Prostate gland (tissue), 2 donors: ENCODE results near the gene MSH5. TPM values are rescaled to one million over a fixed set of nuclear protein-coding genes. Genes with fewer than 3 reads are reported as not detected.

Experiments
- DNase-seq: peaks from one replicate; pipeline ENCODE4 v3.0.0-alpha.2; 2019; ENCODE audit warnings: low spot score
- H3K27ac ChIP-seq, 2 donors: fragments of 200-600 bp; sonication (generic); 2 replicates each; pipeline ENCODE4 v1.5.1; 2017 to 2019
- H3K27me3 ChIP-seq: fragments of 200-600 bp; sonication (generic); replicated peaks from 2 replicates; pipeline ENCODE4 v1.5.1; 2019; ENCODE audit not compliant: insufficient read depth
- H3K36me3 ChIP-seq, 2 donors: fragments of 200-600 bp; sonication (generic); 1 replicate in 1 of 2; 2 replicates in 1 of 2; pipeline versions ENCODE4 v1.5.1 to v1.8.1; 2017 to 2019
- H3K4me1 ChIP-seq: fragments of 200-600 bp; sonication (generic); replicated peaks from 2 replicates; pipeline ENCODE4 v1.5.1; 2019
- H3K4me3 ChIP-seq, 2 donors: fragments of 200-600 bp; sonication (generic); 2 replicates each; pipeline ENCODE4 v1.5.1; 2017 to 2019
- H3K9me3 ChIP-seq: fragments of 200-600 bp; sonication (generic); 2 replicates; pipeline ENCODE4 v1.5.1; 2017
- CTCF ChIP-seq, 4 experiments: fragments of 200-600 bp in 2 of 4; fragments of 450-650 bp in 2 of 4; sonication (generic) in 2 of 4; IDR thresholded peaks; 1 replicate in 3 of 4; 2 replicates in 1 of 4; pipeline ENCODE4 v1.5.1; 2016 to 2019; ENCODE audit warnings: antibody characterized with exemption in 4 of 4, mild to moderate bottlenecking in 2 of 4, moderate library complexity in 2 of 4
- POLR2A ChIP-seq: fragments of 450-650 bp; IDR thresholded peaks from one replicate; pipeline ENCODE4 v1.6.1; 2016; ENCODE audit warnings: antibody characterized with exemption, mild to moderate bottlenecking
- POLR2AphosphoS5 ChIP-seq: sonication (generic); formaldehyde crosslinking; IDR thresholded peaks from one replicate; pipeline ENCODE4 v1.6.1; 2017; ENCODE audit warnings: antibody characterized with exemption
- WGBS: methylation state at CpG from one replicate; pipeline ENCODE4 v1.1.5; 2018; 5-methylcytosine and 5-hydroxymethylcytosine counted together
- intact Hi-C: fragments of 100-400 bp; cut with DNase I; formaldehyde crosslinking; loops from one replicate; pipeline ENCODE4 v1.14.2; 2022
- total RNA-seq, 2 donors: library from RNA; depleted of rRNA; stranded (reverse); fragments of >200 nt; gene quantifications; one replicate each; pipeline ENCODE4 v1.1.0, GENCODE V29; 2016

MSH5 gene
- total RNA-seq, 2 donors from 2014 or later = 10.5 to 72.4 TPM

- no peaks in the 10 kb centered on the region for H3K27me3 ChIP-seq
- H3K36me3 ChIP-seq = no peaks in the 10 kb centered on the region
- no peaks in the 10 kb centered on the region for H3K4me1 ChIP-seq
- 37% methylated on average over 42 of the region's 42 CpGs for WGBS
- TF ChIP-seq POLR2A = no peak
- TF ChIP-seq POLR2AphosphoS5 = no peak
- TF ChIP-seq CTCF (IDR thresholded peaks at IDR 0.05) = no peak
- intact Hi-C loops = no loop called here
- H3K4me3 ChIP-seq = peak overlapping the region in 1 of 2 donors; percentile 15
- no peak for DNase-seq
- no peak overlapping the region for H3K27ac ChIP-seq
- no peaks in the 10 kb centered on the region for H3K9me3 ChIP-seq
Measured at GRCh38 chr6:31765910-31766794, 26.3 kb downstream of the MSH5 start.

DNA sequence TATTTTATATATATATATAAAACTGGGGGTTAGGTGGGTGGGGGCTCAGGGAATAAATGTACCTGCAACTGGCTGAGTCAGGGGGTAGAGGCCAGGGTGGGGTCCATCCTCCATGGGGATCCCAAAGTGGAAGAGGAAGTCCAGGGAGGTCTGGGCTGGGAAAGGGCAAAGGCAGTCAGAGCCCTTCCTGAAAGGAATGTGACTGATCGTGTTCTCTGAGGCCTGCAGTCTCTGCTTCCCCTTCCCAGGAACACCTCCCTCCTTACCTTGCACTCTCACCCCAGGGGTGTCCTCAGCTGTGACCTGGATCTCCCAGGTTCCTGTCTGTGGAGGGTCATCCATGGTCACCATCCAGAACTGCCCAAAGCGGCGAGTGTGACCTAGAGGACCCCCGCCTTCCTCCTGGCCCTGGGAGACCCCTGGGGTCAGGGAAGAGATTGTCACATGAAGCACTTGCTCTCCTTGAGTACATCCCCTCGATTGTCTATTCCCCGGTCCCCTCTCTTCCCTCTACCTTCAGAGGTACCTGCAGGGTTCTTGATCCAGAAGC, 27.4 kb downstream of the MSH5 start:
- Histone ChIP-seq H3K27me3 (no peaks in the 10 kb centered on the region), H3K4me3 (no peak overlapping the region), H3K27ac (no peak overlapping the region), H3K36me3 (no peaks in the 10 kb centered on the region), H3K4me1 (no peaks in the 10 kb centered on the region), H3K9me3 (no peaks in the 10 kb centered on the region)
- WGBS = 83% methylated on average over 6 of the region's 6 CpGs
- no peak for DNase-seq
- no peak for TF ChIP-seq POLR2A
- TF ChIP-seq CTCF (IDR thresholded peaks at IDR 0.05) = no peak
- no peak for TF ChIP-seq POLR2AphosphoS5
- intact Hi-C loops = no loop called here

DNA sequence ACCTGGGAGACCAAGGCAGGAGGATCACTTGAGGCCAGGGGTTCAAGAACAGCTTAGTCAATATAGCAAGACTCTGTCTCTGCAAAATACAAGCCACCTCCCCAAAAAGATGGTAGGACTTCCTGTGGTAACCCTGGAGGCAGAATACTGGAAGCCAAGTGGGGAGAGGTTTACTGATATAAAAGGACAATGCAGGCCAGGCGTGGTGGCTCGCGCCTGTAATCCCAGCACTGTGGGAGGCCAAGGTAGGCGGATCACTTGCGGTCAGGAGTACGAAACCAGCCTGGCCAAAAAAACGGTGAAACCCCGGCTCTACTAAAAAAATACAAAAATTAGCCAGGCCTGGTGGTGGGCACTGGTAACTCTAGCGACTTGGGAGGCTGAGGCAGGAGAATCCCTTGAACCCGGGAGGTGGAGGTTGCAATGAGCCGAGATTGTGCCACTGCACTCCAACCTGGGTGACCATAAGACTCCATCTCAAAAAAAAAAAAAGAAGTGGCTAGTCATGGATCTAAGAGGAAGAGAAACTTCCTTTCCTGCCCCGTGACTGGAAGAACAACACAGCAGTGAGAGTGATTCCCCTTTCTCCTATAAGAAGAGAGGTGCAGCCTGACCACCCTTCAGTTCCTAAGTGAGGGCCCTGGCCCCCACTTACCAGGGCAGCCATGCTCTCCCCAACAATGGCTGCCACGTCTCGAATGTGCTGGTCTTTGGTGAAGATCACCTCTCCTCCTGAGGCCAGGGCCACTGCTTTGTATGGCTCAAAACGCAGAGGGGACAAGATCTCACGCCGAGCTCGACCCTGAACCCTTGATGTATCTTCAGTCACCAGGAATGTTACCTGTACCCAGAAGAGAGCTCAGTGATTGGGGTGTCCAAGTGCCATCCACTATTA, 28.8 kb downstream of the MSH5 start:
- Histone ChIP-seq H3K4me1 (no peaks in the 10 kb centered on the region), H3K4me3 (no peak overlapping the region), H3K27me3 (no peaks in the 10 kb centered on the region), H3K27ac (no peak overlapping the region), H3K9me3 (no peaks in the 10 kb centered on the region), H3K36me3 (no peaks in the 10 kb centered on the region)
- 94% methylated on average over 18 of the region's 18 CpGs for WGBS
- TF ChIP-seq POLR2A (no peak), CTCF (IDR thresholded peaks at IDR 0.05) (no peak), POLR2AphosphoS5 (no peak)
- no peak for DNase-seq
- intact Hi-C loops = no loop called here

DNA sequence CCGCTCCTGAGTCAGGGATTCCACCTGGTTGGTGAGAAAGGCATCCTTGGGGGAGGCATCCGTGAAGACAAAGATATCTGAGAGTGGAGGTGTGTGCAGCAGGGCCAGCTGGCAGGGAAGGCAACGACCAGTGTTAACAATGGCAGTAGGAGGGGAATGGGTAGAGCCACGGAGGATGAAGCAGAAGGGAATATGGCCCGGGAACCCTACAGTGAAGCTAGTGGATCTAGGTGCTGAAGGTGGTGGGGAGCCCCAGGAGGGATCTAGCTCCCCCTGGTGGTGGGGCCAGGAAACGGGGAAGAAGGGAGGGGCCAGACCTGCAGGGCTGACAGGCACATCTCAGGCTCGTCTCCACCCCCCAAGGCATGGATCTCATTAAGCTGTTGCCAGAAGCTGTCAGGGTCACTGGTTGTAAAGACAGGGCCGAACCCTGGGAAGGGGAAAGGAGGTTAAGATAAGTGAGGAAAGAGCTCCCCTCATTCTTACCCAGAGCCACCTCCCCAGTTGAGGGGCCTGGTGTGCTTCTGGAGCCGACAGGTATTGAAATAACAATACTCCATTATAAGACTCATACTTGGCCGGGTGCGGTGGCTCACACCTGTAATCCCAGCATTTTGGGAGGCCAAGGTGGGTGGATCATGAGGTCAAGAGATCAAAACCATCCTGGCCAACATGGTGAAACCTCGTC, 30.0 kb downstream of the MSH5 start:
- no peak for TF ChIP-seq POLR2A
- TF ChIP-seq POLR2AphosphoS5 = peak; percentile 48
- TF ChIP-seq CTCF (IDR thresholded peaks at IDR 0.05) = peak; percentile 55 to 82 (median 75)
- H3K4me3 ChIP-seq = no peak overlapping the region
- no peaks in the 10 kb centered on the region for H3K4me1 ChIP-seq
- no peak overlapping the region for H3K27ac ChIP-seq
- no peaks in the 10 kb centered on the region for H3K27me3 ChIP-seq
- 57% methylated on average over 12 of the region's 12 CpGs for WGBS
- DNase-seq = peak; percentile 65
- H3K9me3 ChIP-seq = no peaks in the 10 kb centered on the region
- intact Hi-C loops = loop anchor here (5.0 kb wide), 1 partner anchor 88 kb away; the partner anchor contains the start of gene LY6G5C
- H3K36me3 ChIP-seq = no peaks in the 10 kb centered on the region
